Measurements from ENCODE around the gene STAM2.
"Not testable (repeated sequence)": the region's sequence is repeated elsewhere in the genome, so short reads cannot be mapped to it uniquely, and the experiment has no call there.

The STAM2 gene

GRCh38 chr2:152100961-152101360 lies 74.6 kb downstream of the STAM2 start:
- no peak overlapping the region for H3K9ac ChIP-seq (ENCODE audit: low read depth, low read length)
- H3K36me3 ChIP-seq (ENCODE audit: insufficient read depth, low read length), result no peaks in the 10 kb centered on the region
- no peaks in the 10 kb centered on the region for H3K9me3 ChIP-seq (replicated peaks; ENCODE audit: low read length)
- H3K4me3 ChIP-seq (ENCODE audit: low read length), result no peak overlapping the region
- no peak overlapping the region for H3K4me2 ChIP-seq (ENCODE audit: low read length)
- H3K27me3 ChIP-seq (ENCODE audit: control insufficient read depth, insufficient read depth, low read length), result peaks cover 57% of the 10 kb centered on the region
- peaks cover 25% of the 10 kb centered on the region for H3K4me1 ChIP-seq (ENCODE audit: control insufficient read depth, insufficient read depth, low read length)

GRCh38 chr2:152099367-152100050 lies 76.1 kb downstream of the STAM2 start:
- peaks cover 25% of the 10 kb centered on the region for H3K4me1 ChIP-seq (ENCODE audit: control insufficient read depth, insufficient read depth, low read length)
- peak overlapping the region; percentile 77 for H3K4me2 ChIP-seq (ENCODE audit: low read length)
- no peaks in the 10 kb centered on the region for H3K36me3 ChIP-seq (ENCODE audit: insufficient read depth, low read length)
- peak overlapping the region; percentile 19 for H3K9ac ChIP-seq (ENCODE audit: low read depth, low read length)
- H3K9me3 ChIP-seq (replicated peaks; ENCODE audit: low read length), result no peaks in the 10 kb centered on the region
- peak overlapping the region; percentile 51 for H3K4me3 ChIP-seq (ENCODE audit: low read length)
- peaks cover 68% of the 10 kb centered on the region for H3K27me3 ChIP-seq (ENCODE audit: control insufficient read depth, insufficient read depth, low read length)

- H3K36me3 ChIP-seq (ENCODE audit: insufficient read depth, low read length), result no peaks in the 10 kb centered on the region
- peak within 1 kb of the TSS; percentile 19 for H3K9ac ChIP-seq (ENCODE audit: low read depth, low read length)
- H3K9me3 ChIP-seq (replicated peaks; ENCODE audit: low read length), result no peaks in the 10 kb centered on the region
- peak within 1 kb of the TSS; percentile 51 for H3K4me3 ChIP-seq (ENCODE audit: low read length)
- peak within 1 kb of the TSS; percentile 77 for H3K4me2 ChIP-seq (ENCODE audit: low read length)
- H3K4me1 ChIP-seq (ENCODE audit: control insufficient read depth, insufficient read depth, low read length), result peaks cover 25% of the 10 kb centered on the region
- peaks cover 68% of the 10 kb centered on the region for H3K27me3 ChIP-seq (ENCODE audit: control insufficient read depth, insufficient read depth, low read length)
Measured at GRCh38 chr2:152098496-152099366, 76.8 kb downstream of the STAM2 start, which contains the start of gene CACNB4. CACNB4 (minus strand) TSS chr2:152099044.

- Histone ChIP-seq H3K36me3 (ENCODE audit: insufficient read depth, low read length) (no peaks in the 10 kb centered on the region), H3K27me3 (ENCODE audit: control insufficient read depth, insufficient read depth, low read length) (peaks cover 68% of the 10 kb centered on the region), H3K4me3 (ENCODE audit: low read length) (peak overlapping the region; percentile 51), H3K9me3 (replicated peaks; ENCODE audit: low read length) (no peaks in the 10 kb centered on the region), H3K4me1 (ENCODE audit: control insufficient read depth, insufficient read depth, low read length) (peaks cover 25% of the 10 kb centered on the region), H3K9ac (ENCODE audit: low read depth, low read length) (no peak overlapping the region), H3K4me2 (ENCODE audit: low read length) (peak overlapping the region; percentile 77)
Measured at GRCh38 chr2:152097801-152098495, 77.6 kb downstream of the STAM2 start.

GRCh38 chr2:152097290-152097800 lies 78.2 kb downstream of the STAM2 start:
- Histone ChIP-seq H3K4me1 (ENCODE audit: control insufficient read depth, insufficient read depth, low read length) (peaks cover 25% of the 10 kb centered on the region), H3K4me2 (ENCODE audit: low read length) (peak overlapping the region; percentile 77), H3K9me3 (replicated peaks; ENCODE audit: low read length) (no peaks in the 10 kb centered on the region), H3K27me3 (ENCODE audit: control insufficient read depth, insufficient read depth, low read length) (peaks cover 68% of the 10 kb centered on the region), H3K9ac (ENCODE audit: low read depth, low read length) (no peak overlapping the region), H3K4me3 (ENCODE audit: low read length) (peak overlapping the region; percentile 51), H3K36me3 (ENCODE audit: insufficient read depth, low read length) (no peaks in the 10 kb centered on the region)

- H3K9me3 ChIP-seq (replicated peaks; ENCODE audit: low read length), result no peaks in the 10 kb centered on the region
- H3K9ac ChIP-seq (ENCODE audit: low read depth, low read length), result no peak overlapping the region
- no peak overlapping the region for H3K4me2 ChIP-seq (ENCODE audit: low read length)
- H3K4me1 ChIP-seq (ENCODE audit: control insufficient read depth, insufficient read depth, low read length), result peaks cover 25% of the 10 kb centered on the region
- no peaks in the 10 kb centered on the region for H3K36me3 ChIP-seq (ENCODE audit: insufficient read depth, low read length)
- no peak overlapping the region for H3K4me3 ChIP-seq (ENCODE audit: low read length)
- peaks cover 65% of the 10 kb centered on the region for H3K27me3 ChIP-seq (ENCODE audit: control insufficient read depth, insufficient read depth, low read length)
Measured at GRCh38 chr2:152095146-152095545, 80.4 kb downstream of the STAM2 start.

GRCh38 chr2:152094014-152094413 lies 81.5 kb downstream of the STAM2 start:
- Histone ChIP-seq H3K36me3 (ENCODE audit: insufficient read depth, low read length) (no peaks in the 10 kb centered on the region), H3K4me1 (ENCODE audit: control insufficient read depth, insufficient read depth, low read length) (peaks cover 19% of the 10 kb centered on the region), H3K9me3 (replicated peaks; ENCODE audit: low read length) (no peaks in the 10 kb centered on the region), H3K27me3 (ENCODE audit: control insufficient read depth, insufficient read depth, low read length) (peaks cover 63% of the 10 kb centered on the region), H3K9ac (ENCODE audit: low read depth, low read length) (no peak overlapping the region), H3K4me3 (ENCODE audit: low read length) (no peak overlapping the region), H3K4me2 (ENCODE audit: low read length) (no peak overlapping the region)

GRCh38 chr2:152093464-152093863 lies 82.1 kb downstream of the STAM2 start:
- H3K4me1 ChIP-seq (ENCODE audit: control insufficient read depth, insufficient read depth, low read length), result peaks cover 13% of the 10 kb centered on the region
- H3K4me2 ChIP-seq (ENCODE audit: low read length), result no peak overlapping the region
- peaks cover 66% of the 10 kb centered on the region for H3K27me3 ChIP-seq (ENCODE audit: control insufficient read depth, insufficient read depth, low read length)
- no peak overlapping the region for H3K4me3 ChIP-seq (ENCODE audit: low read length)
- no peak overlapping the region for H3K9ac ChIP-seq (ENCODE audit: low read depth, low read length)
- H3K9me3 ChIP-seq (replicated peaks; ENCODE audit: low read length), result no peaks in the 10 kb centered on the region
- no peaks in the 10 kb centered on the region for H3K36me3 ChIP-seq (ENCODE audit: insufficient read depth, low read length)

GRCh38 chr2:152092095-152092494 lies 83.5 kb downstream of the STAM2 start:
- Histone ChIP-seq H3K4me1 (ENCODE audit: control insufficient read depth, insufficient read depth, low read length) (no peaks in the 10 kb centered on the region), H3K9ac (ENCODE audit: low read depth, low read length) (no peak overlapping the region), H3K27me3 (ENCODE audit: control insufficient read depth, insufficient read depth, low read length) (peaks cover 56% of the 10 kb centered on the region), H3K4me3 (ENCODE audit: low read length) (no peak overlapping the region), H3K36me3 (ENCODE audit: insufficient read depth, low read length) (no peaks in the 10 kb centered on the region), H3K4me2 (ENCODE audit: low read length) (no peak overlapping the region), H3K9me3 (replicated peaks; ENCODE audit: low read length) (no peaks in the 10 kb centered on the region)

- H3K4me1 ChIP-seq (ENCODE audit: control insufficient read depth, insufficient read depth, low read length); H3K4me2 ChIP-seq (ENCODE audit: low read length); H3K9ac ChIP-seq (ENCODE audit: low read depth, low read length); H3K36me3 ChIP-seq (ENCODE audit: insufficient read depth, low read length); H3K4me3 ChIP-seq (ENCODE audit: low read length); H3K9me3 ChIP-seq (replicated peaks; ENCODE audit: low read length): not testable (repeated sequence)
- peaks cover 46% of the 10 kb centered on the region for H3K27me3 ChIP-seq (ENCODE audit: control insufficient read depth, insufficient read depth, low read length)
Measured at GRCh38 chr2:152090726-152091125, 84.8 kb downstream of the STAM2 start.

GRCh38 chr2:152089238-152089637 lies 86.3 kb downstream of the STAM2 start:
- no peak overlapping the region for H3K4me3 ChIP-seq (ENCODE audit: low read length)
- no peaks in the 10 kb centered on the region for H3K36me3 ChIP-seq (ENCODE audit: insufficient read depth, low read length)
- peaks cover 41% of the 10 kb centered on the region for H3K27me3 ChIP-seq (ENCODE audit: control insufficient read depth, insufficient read depth, low read length)
- no peak overlapping the region for H3K9ac ChIP-seq (ENCODE audit: low read depth, low read length)
- H3K4me2 ChIP-seq (ENCODE audit: low read length), result no peak overlapping the region
- no peaks in the 10 kb centered on the region for H3K9me3 ChIP-seq (replicated peaks; ENCODE audit: low read length)
- H3K4me1 ChIP-seq (ENCODE audit: control insufficient read depth, insufficient read depth, low read length), result no peaks in the 10 kb centered on the region

Data from skeletal muscle satellite cell (primary cell).